A172 (cell line): ENCODE data around the gene CD99. TPM values are rescaled to one million over a fixed set of nuclear protein-coding genes. Genes with fewer than 3 reads are reported as not detected.

Source experiments
- DNase-seq: peaks from one replicate; pipeline ENCODE4 v3.0.0-alpha.2; 2015; ENCODE audit warnings: low spot score
- total RNA-seq: library from RNA; depleted of rRNA; stranded (reverse); fragments of >200 nt; shearing (Covaris generic); gene quantifications from 2 replicates; pipeline ENCODE4 v1.2.3, GENCODE V29; 2014; rRNA removed

Gene CD99
- total RNA-seq, result 464 and 705 TPM in 2 replicates

GRCh38 chrX:2690856-2691542 lies at the start of gene CD99:
CD99 (plus strand) TSS chrX:2691295; CDS start chrX:2691361, 66 bp downstream.
- peak; percentile 86 for DNase-seq

- DNase-seq, result no peak
These were observed 48.9 kb upstream of the CD99 start for GRCh38 chrX:2642146-2642545.

- DNase-seq, result no peak
These were observed 48.3 kb upstream of the CD99 start for GRCh38 chrX:2642791-2643190.

- DNase-seq, result no peak
These were observed 47.2 kb upstream of the CD99 start for GRCh38 chrX:2643880-2644279.

- no peak for DNase-seq
These were observed 45.5 kb upstream of the CD99 start for GRCh38 chrX:2645563-2645962.

- no peak for DNase-seq
These were observed 43.5 kb upstream of the CD99 start for GRCh38 chrX:2647627-2648026.

- no peak for DNase-seq
These were observed 41.1 kb upstream of the CD99 start for GRCh38 chrX:2650037-2650436.

- no peak for DNase-seq
These were observed 40.2 kb upstream of the CD99 start for GRCh38 chrX:2650865-2651264.

- no peak for DNase-seq
These were observed 39.0 kb upstream of the CD99 start for GRCh38 chrX:2652106-2652505.

- no peak for DNase-seq
These were observed 36.4 kb upstream of the CD99 start for GRCh38 chrX:2654436-2655340.

GRCh38 chrX:2656257-2656836 lies 34.7 kb upstream of the CD99 start:
- DNase-seq, result no peak

- DNase-seq, result no peak
These were observed 33.5 kb upstream of the CD99 start for GRCh38 chrX:2657532-2658113.

GRCh38 chrX:2658585-2659292 lies 32.4 kb upstream of the CD99 start:
- no peak for DNase-seq

GRCh38 chrX:2662586-2662985 lies 28.5 kb upstream of the CD99 start:
- no peak for DNase-seq

- no peak for DNase-seq
These were observed 26.6 kb upstream of the CD99 start for GRCh38 chrX:2664502-2664901.

GRCh38 chrX:2665387-2666304 lies 25.4 kb upstream of the CD99 start:
- no peak for DNase-seq

- DNase-seq, result no peak
These were observed 24.6 kb upstream of the CD99 start for GRCh38 chrX:2666491-2666890.

- no peak for DNase-seq
These were observed 20.1 kb upstream of the CD99 start for GRCh38 chrX:2670978-2671377.

- DNase-seq, result no peak
These were observed 19.0 kb upstream of the CD99 start for GRCh38 chrX:2672084-2672483.

- no peak for DNase-seq
These were observed 17.5 kb upstream of the CD99 start for GRCh38 chrX:2673611-2674010.
